Nephron (organoid): Measurements from ENCODE around the gene APOBEC3H.

Experiments used
- H3K27ac Mint-ChIP-seq, 3 experiments: 2 replicates each; pipeline ENCODE4 v1.8.0; 2020; ENCODE audit warnings: mixed read lengths in 3 of 3, mild to moderate bottlenecking in 2 of 3, moderate library complexity in 1 of 3
- H3K27me3 Mint-ChIP-seq: 2 replicates; pipeline ENCODE4 v1.8.0; 2021; ENCODE audit warnings: low read depth, mild to moderate bottlenecking, moderate library complexity, mixed read lengths
- H3K36me3 Mint-ChIP-seq: 2 replicates; pipeline ENCODE4 v1.8.0; 2020; ENCODE audit warnings: low read depth, mixed read lengths
- H3K4me1 Mint-ChIP-seq: 2 replicates; pipeline ENCODE4 v1.8.0; 2020; ENCODE audit warnings: mixed read lengths
- H3K4me3 Mint-ChIP-seq, 3 experiments: 2 replicates each; pipeline ENCODE4 v1.8.0; 2020; ENCODE audit warnings: mild to moderate bottlenecking in 3 of 3, mixed read lengths in 3 of 3, moderate library complexity in 2 of 3
- H3K9me3 Mint-ChIP-seq: 2 replicates; pipeline ENCODE4 v1.8.0; 2020; ENCODE audit warnings: mixed read lengths
- TF ChIP-seq, protein P1 (sequence below), 3 experiments: fragments of 200-600 bp; sonication (generic); IDR thresholded peaks; one replicate each; pipeline ENCODE4 v1.5.0; 2021; ENCODE audit warnings: antibody characterized with exemption in 3 of 3; ENCODE audit not compliant: unreplicated experiment in 3 of 3

Gene APOBEC3H

GRCh38 chr22:39117585-39118191 is 20.6 kb downstream of the APOBEC3H start:
- H3K27ac Mint-ChIP-seq = no peak overlapping the region

DNA sequence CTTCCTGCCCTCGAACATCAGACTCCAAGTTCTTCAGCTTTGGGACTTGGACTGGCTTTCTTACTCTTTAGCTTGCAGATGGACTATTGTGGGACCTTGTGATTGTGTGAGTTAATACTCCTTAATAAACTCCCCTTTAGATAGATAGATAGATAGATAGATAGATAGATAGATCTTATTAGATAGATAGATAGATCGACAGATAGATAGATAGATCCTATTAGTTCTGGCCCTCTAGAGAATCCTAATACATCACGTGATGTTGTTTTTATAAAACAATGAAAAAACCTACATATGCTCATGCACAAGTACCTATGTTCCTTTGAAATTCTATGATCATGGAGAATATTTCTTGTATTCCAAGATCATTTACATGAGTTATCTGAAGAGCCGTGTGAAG is 23.9 kb downstream of the APOBEC3H start:
- H3K27ac Mint-ChIP-seq = no peak overlapping the region
- H3K9me3 Mint-ChIP-seq = no peaks in the 10 kb centered on the region
- peaks cover 4% of the 10 kb centered on the region for H3K4me1 Mint-ChIP-seq
- TF ChIP-seq, protein P1, sequence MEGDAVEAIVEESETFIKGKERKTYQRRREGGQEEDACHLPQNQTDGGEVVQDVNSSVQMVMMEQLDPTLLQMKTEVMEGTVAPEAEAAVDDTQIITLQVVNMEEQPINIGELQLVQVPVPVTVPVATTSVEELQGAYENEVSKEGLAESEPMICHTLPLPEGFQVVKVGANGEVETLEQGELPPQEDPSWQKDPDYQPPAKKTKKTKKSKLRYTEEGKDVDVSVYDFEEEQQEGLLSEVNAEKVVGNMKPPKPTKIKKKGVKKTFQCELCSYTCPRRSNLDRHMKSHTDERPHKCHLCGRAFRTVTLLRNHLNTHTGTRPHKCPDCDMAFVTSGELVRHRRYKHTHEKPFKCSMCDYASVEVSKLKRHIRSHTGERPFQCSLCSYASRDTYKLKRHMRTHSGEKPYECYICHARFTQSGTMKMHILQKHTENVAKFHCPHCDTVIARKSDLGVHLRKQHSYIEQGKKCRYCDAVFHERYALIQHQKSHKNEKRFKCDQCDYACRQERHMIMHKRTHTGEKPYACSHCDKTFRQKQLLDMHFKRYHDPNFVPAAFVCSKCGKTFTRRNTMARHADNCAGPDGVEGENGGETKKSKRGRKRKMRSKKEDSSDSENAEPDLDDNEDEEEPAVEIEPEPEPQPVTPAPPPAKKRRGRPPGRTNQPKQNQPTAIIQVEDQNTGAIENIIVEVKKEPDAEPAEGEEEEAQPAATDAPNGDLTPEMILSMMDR (IDR thresholded peaks at IDR 0.05; ENCODE audit: unreplicated experiment in 3 of 3) = no peak
- H3K36me3 Mint-ChIP-seq = no peaks in the 10 kb centered on the region
- H3K27me3 Mint-ChIP-seq = peaks cover 17% of the 10 kb centered on the region
- no peak overlapping the region for H3K4me3 Mint-ChIP-seq

More at GRCh38 chr22:39117585-39118191, 20.6 kb downstream of the APOBEC3H start:
- Mint-ChIP-seq H3K27me3 (peaks cover 42% of the 10 kb centered on the region), H3K4me3 (no peak overlapping the region), H3K9me3 (no peaks in the 10 kb centered on the region), H3K36me3 (no peaks in the 10 kb centered on the region), H3K4me1 (peaks cover 10% of the 10 kb centered on the region)
- TF ChIP-seq, protein P1 (IDR thresholded peaks at IDR 0.05; ENCODE audit: unreplicated experiment in 3 of 3) = peak; percentile 38 to 51 (median 40)

DNA sequence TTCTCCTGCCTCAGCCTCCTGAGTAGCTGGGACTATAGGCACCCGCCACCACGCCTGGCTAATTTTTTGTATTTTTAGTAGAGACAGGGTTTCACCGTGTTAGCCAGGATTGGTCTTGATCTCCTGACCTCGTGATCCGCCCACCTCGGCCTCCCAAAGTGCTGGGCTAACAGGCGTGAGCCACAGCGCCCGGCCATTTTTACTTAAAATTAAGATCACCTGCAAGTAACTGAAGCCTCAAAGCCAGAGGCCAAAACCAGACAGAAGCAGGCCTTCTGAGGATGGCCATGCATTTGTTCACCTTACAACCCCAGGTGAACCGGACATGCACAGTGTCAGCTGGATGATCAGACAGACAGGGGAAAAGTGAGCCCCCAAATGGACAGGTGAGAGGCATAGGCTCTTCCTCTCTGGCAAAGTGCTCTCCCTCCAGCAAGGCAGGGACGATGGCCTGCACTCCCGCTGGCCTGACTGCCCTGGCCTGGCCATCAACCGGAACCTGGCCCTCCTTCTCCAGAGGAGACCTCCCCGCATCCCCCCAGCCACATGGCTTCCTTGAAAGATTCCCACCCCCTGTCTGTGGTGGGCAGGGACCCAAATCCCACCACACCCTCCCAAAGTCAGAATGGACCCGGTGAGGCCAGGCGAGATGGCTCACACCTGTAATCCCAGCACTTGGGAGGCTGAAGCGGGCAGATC is 25.9 kb downstream of the APOBEC3H start:
- no peaks in the 10 kb centered on the region for H3K36me3 Mint-ChIP-seq
- H3K9me3 Mint-ChIP-seq = no peaks in the 10 kb centered on the region
- no peak overlapping the region for H3K4me3 Mint-ChIP-seq
- H3K27me3 Mint-ChIP-seq = peaks cover 7% of the 10 kb centered on the region
- H3K27ac Mint-ChIP-seq = no peak overlapping the region
- H3K4me1 Mint-ChIP-seq = peaks cover 4% of the 10 kb centered on the region
- TF ChIP-seq, protein P1 (IDR thresholded peaks at IDR 0.05; ENCODE audit: unreplicated experiment in 3 of 3) = no peak

GRCh38 chr22:39123751-39124581 is 26.9 kb downstream of the APOBEC3H start:
- Mint-ChIP-seq H3K9me3 (no peaks in the 10 kb centered on the region), H3K4me1 (peaks cover 4% of the 10 kb centered on the region), H3K27ac (no peak overlapping the region), H3K27me3 (peaks cover 4% of the 10 kb centered on the region), H3K36me3 (no peaks in the 10 kb centered on the region), H3K4me3 (peak overlapping the region in 2 of 3 experiments; percentile 19 to 21)
- TF ChIP-seq, protein P1 (IDR thresholded peaks at IDR 0.05; ENCODE audit: unreplicated experiment in 3 of 3) = no peak

- TF ChIP-seq, protein P1 (IDR thresholded peaks at IDR 0.05; ENCODE audit: unreplicated experiment in 3 of 3) = no peak
- no peaks in the 10 kb centered on the region for H3K9me3 Mint-ChIP-seq
- H3K36me3 Mint-ChIP-seq = no peaks in the 10 kb centered on the region
- no peak overlapping the region for H3K27ac Mint-ChIP-seq
- peaks cover 7% of the 10 kb centered on the region for H3K4me1 Mint-ChIP-seq
- no peak overlapping the region for H3K4me3 Mint-ChIP-seq
- peaks cover 4% of the 10 kb centered on the region for H3K27me3 Mint-ChIP-seq
These were observed 28.6 kb downstream of the APOBEC3H start for GRCh38 chr22:39125622-39126021.
